HAP-1 (cell line): ENCODE measurements around the gene IL11.
"Not testable (repeated sequence)": the region's sequence is repeated elsewhere in the genome, so short reads cannot be mapped to it uniquely, and the experiment has no call there.

Experiments used
- DNase-seq, 2 experiments: peaks; one replicate each; pipeline ENCODE4 v3.0.0-alpha.2; 2016 to 2020; ENCODE audit warnings: low spot score in 2 of 2
- H3K27me3 ChIP-seq: fragments of 250-450 bp; sonication (Bioruptor Pico); 2 replicates; pipeline ENCODE4 v1.5.1; 2020; ENCODE audit warnings: low read depth, mild to moderate bottlenecking, moderate library complexity
- H3K36me3 ChIP-seq: fragments of 250-450 bp; sonication (Bioruptor Pico); replicated peaks from 2 replicates; pipeline ENCODE4 v1.5.1; 2020; ENCODE audit warnings: mild to moderate bottlenecking
- H3K4me1 ChIP-seq: fragments of 250-450 bp; sonication (Bioruptor Pico); 2 replicates; pipeline ENCODE4 v1.5.1; 2020; ENCODE audit warnings: mild to moderate bottlenecking
- H3K4me3 ChIP-seq: fragments of 250-450 bp; sonication (Bioruptor Pico); 2 replicates; pipeline ENCODE4 v1.5.1; 2020; ENCODE audit warnings: mild to moderate bottlenecking, moderate library complexity
- H3K9me3 ChIP-seq: fragments of 250-450 bp; sonication (Bioruptor Pico); 2 replicates; pipeline ENCODE4 v1.5.1; 2020; ENCODE audit warnings: mild to moderate bottlenecking, moderate library complexity
- in situ Hi-C: fragments of 300-500 bp; cut with MboI; formaldehyde crosslinking; loops from 3 replicates; pipeline ENCODE4 v1.14.3; 2020; ENCODE audit warnings: low sequenced_read_pairs, inconsistent platforms, mixed read lengths

IL11 gene

GRCh38 chr19:55401390-55401789 is 31.1 kb upstream of the IL11 start:
- DNase-seq, H3K4me1 ChIP-seq, H3K4me3 ChIP-seq, H3K27me3 ChIP-seq, H3K9me3 ChIP-seq, in situ Hi-C loops: not testable (repeated sequence)
- H3K36me3 ChIP-seq: peaks cover 58% of the 10 kb centered on the region

- no peaks in the 10 kb centered on the region for H3K9me3 ChIP-seq
- H3K36me3 ChIP-seq: peaks cover 49% of the 10 kb centered on the region
- no peaks in the 10 kb centered on the region for H3K27me3 ChIP-seq
- DNase-seq: no peak
- in situ Hi-C loops: no loop called here
- no peak overlapping the region for H3K4me3 ChIP-seq
- H3K4me1 ChIP-seq: peaks cover under 1% of the 10 kb centered on the region
These were observed 30.2 kb upstream of the IL11 start for GRCh38 chr19:55400281-55401087.

- Histone ChIP-seq H3K4me3 (no peak overlapping the region), H3K9me3 (no peaks in the 10 kb centered on the region), H3K4me1 (no peaks in the 10 kb centered on the region; the same call in 1 of the 2 replicates), H3K27me3 (no peaks in the 10 kb centered on the region), H3K36me3 (peaks cover 28% of the 10 kb centered on the region)
- in situ Hi-C loops: no loop called here
- DNase-seq: no peak
These were observed 28.1 kb upstream of the IL11 start for GRCh38 chr19:55398200-55398925.

- Histone ChIP-seq H3K27me3 (no peaks in the 10 kb centered on the region), H3K36me3 (peaks cover 33% of the 10 kb centered on the region), H3K9me3 (no peaks in the 10 kb centered on the region), H3K4me3 (no peak overlapping the region), H3K4me1 (peaks cover 17% of the 10 kb centered on the region)
- in situ Hi-C loops: no loop called here
- no peak for DNase-seq
These were observed 22.8 kb upstream of the IL11 start for GRCh38 chr19:55392820-55393761.

- H3K9me3 ChIP-seq: no peaks in the 10 kb centered on the region
- in situ Hi-C loops: no loop called here
- H3K4me3 ChIP-seq: no peak overlapping the region
- H3K36me3 ChIP-seq: peaks cover 44% of the 10 kb centered on the region
- no peaks in the 10 kb centered on the region for H3K27me3 ChIP-seq
- peaks cover 27% of the 10 kb centered on the region for H3K4me1 ChIP-seq
- no peak for DNase-seq
These were observed 21.7 kb upstream of the IL11 start for GRCh38 chr19:55391702-55392615.

GRCh38 chr19:55391191-55391670 is 21.0 kb upstream of the IL11 start:
- Histone ChIP-seq H3K9me3 (no peaks in the 10 kb centered on the region), H3K36me3 (peaks cover 52% of the 10 kb centered on the region), H3K27me3 (no peaks in the 10 kb centered on the region), H3K4me3 (no peak overlapping the region), H3K4me1 (peaks cover 27% of the 10 kb centered on the region)
- DNase-seq: no peak
- in situ Hi-C loops: no loop called here

- in situ Hi-C loops: no loop called here
- no peaks in the 10 kb centered on the region for H3K27me3 ChIP-seq
- H3K36me3 ChIP-seq: peaks cover 56% of the 10 kb centered on the region
- peaks cover 27% of the 10 kb centered on the region for H3K4me1 ChIP-seq
- peak in 1 of 2 experiments; percentile 63 for DNase-seq
- H3K9me3 ChIP-seq: no peaks in the 10 kb centered on the region
- no peak overlapping the region for H3K4me3 ChIP-seq
These were observed 20.2 kb upstream of the IL11 start for GRCh38 chr19:55390461-55390880.

GRCh38 chr19:55389386-55390317 is 19.4 kb upstream of the IL11 start:
- no peak for DNase-seq
- Histone ChIP-seq H3K4me3 (no peak overlapping the region), H3K9me3 (no peaks in the 10 kb centered on the region), H3K4me1 (peaks cover 31% of the 10 kb centered on the region), H3K27me3 (no peaks in the 10 kb centered on the region), H3K36me3 (peaks cover 56% of the 10 kb centered on the region)
- in situ Hi-C loops: loop anchor here (10.0 kb wide), 1 partner anchor 85 kb away; no protein-coding TSS in a partner anchor

GRCh38 chr19:55387736-55388497 is 17.7 kb upstream of the IL11 start:
- H3K4me1 ChIP-seq: peaks cover 38% of the 10 kb centered on the region
- H3K36me3 ChIP-seq: peaks cover 56% of the 10 kb centered on the region
- H3K27me3 ChIP-seq: no peaks in the 10 kb centered on the region
- H3K4me3 ChIP-seq: peak overlapping the region; percentile 88
- H3K9me3 ChIP-seq: no peaks in the 10 kb centered on the region
- no peak for DNase-seq
- in situ Hi-C loops: loop anchor here (10.0 kb wide), 1 partner anchor 83 kb away; no protein-coding TSS in a partner anchor

GRCh38 chr19:55386493-55386971 is 16.3 kb upstream of the IL11 start:
- Histone ChIP-seq H3K9me3 (no peaks in the 10 kb centered on the region; the same call in 1 of the 2 replicates), H3K36me3 (peaks cover 56% of the 10 kb centered on the region), H3K27me3 (no peaks in the 10 kb centered on the region), H3K4me3 (peak overlapping the region; percentile 88), H3K4me1 (peaks cover 34% of the 10 kb centered on the region)
- no peak for DNase-seq
- in situ Hi-C loops: loop anchor here (10.0 kb wide), 1 partner anchor 82 kb away; no protein-coding TSS in a partner anchor
